H1 (cell line): ENCODE measurements around the gene SLC22A14. TPM values are rescaled to one million over a fixed set of nuclear protein-coding genes. Genes with fewer than 3 reads are reported as not detected.

Source experiments
- CTCF ChIA-PET: fragments of 300-600 bp; sonication (Branson Sonifier 250); formaldehyde crosslinking; loops from one replicate; lab custom pipeline; 2021; ENCODE audit not compliant: partially characterized antibody; lab: Charles Lee
- POLR2A ChIA-PET: fragments of 300-600 bp; sonication (Branson Sonifier 250); formaldehyde crosslinking; loops from one replicate; lab custom pipeline; 2021; ENCODE audit warnings: inconsistent platforms; ENCODE audit not compliant: partially characterized antibody; lab: Charles Lee
- DNase-seq, 2 experiments: peaks; one replicate each; pipeline versions ENCODE4 v3.0.0 to v3.0.0-alpha.2; 2010 to 2022; ENCODE audit warnings: low spot score in 2 of 2, low read depth in 1 of 2, mixed read lengths in 1 of 2
- FAIRE-seq: peaks from 2 replicates; lab custom pipeline; 2011; peaks lifted over from hg19 to GRCh38; lab: Jason Lieb, UNC
- H2AFZ ChIP-seq: 2 replicates; pipeline ENCODE4 v1.8.1; 2012; ENCODE audit warnings: low read length, inconsistent platforms
- H2AK5ac ChIP-seq: 2 replicates; pipeline ENCODE4 v1.6.1; 2013; ENCODE audit warnings: low read depth, low read length
- H2BK120ac ChIP-seq: replicated peaks from 2 replicates; pipeline ENCODE3; 2013; ENCODE audit warnings: low read depth, low read length, inconsistent platforms
- H2BK12ac ChIP-seq: 2 replicates; pipeline ENCODE4 v1.6.1; 2013; ENCODE audit warnings: low read depth, low read length
- H2BK15ac ChIP-seq: 2 replicates; pipeline ENCODE4 v1.6.1; 2013; ENCODE audit warnings: low read length
- H2BK20ac ChIP-seq: 2 replicates; pipeline ENCODE4 v1.6.1; 2013; ENCODE audit warnings: low read length
- H2BK5ac ChIP-seq: 2 replicates; pipeline ENCODE4 v1.6.1; 2013; ENCODE audit warnings: low read depth, low read length
- H3K14ac ChIP-seq: 2 replicates; pipeline ENCODE4 v1.6.1; 2013; ENCODE audit warnings: inconsistent platforms; ENCODE audit not compliant: insufficient read length
- H3K18ac ChIP-seq: 2 replicates; pipeline ENCODE4 v1.6.1; 2013; ENCODE audit warnings: low read length; ENCODE audit errors: extremely low read depth
- H3K23ac ChIP-seq: 2 replicates; pipeline ENCODE4 v1.6.1; 2013; ENCODE audit warnings: inconsistent platforms; ENCODE audit not compliant: insufficient read length
- H3K23me2 ChIP-seq: 2 replicates; pipeline ENCODE4 v1.6.1; 2013; ENCODE audit warnings: low read depth, low read length
- H3K27ac ChIP-seq: 2 replicates; pipeline ENCODE4 v1.6.1; 2011; ENCODE audit warnings: low read depth, low read length, inconsistent platforms
- H3K27me3 ChIP-seq, 4 experiments: replicated peaks in 1 of 4; 1 replicate in 1 of 4; 2 replicates in 3 of 4; pipeline versions ENCODE4 v1.6.1 to v1.8.1; 2011 to 2013; ENCODE audit warnings: low read length in 3 of 4, mild to moderate bottlenecking in 3 of 4, inconsistent platforms in 2 of 4, mixed read lengths in 2 of 4, moderate library complexity in 1 of 4; ENCODE audit not compliant: control insufficient read depth in 3 of 4, insufficient read depth in 3 of 4; ENCODE audit errors: extremely low read depth in 1 of 4
- H3K36me3 ChIP-seq, 4 experiments: 2 replicates each; pipeline versions ENCODE4 v1.6.1 to v1.8.1; 2011 to 2013; ENCODE audit warnings: mild to moderate bottlenecking in 4 of 4, low read length in 3 of 4, moderate library complexity in 2 of 4, control low read depth in 1 of 4, inconsistent platforms in 1 of 4; ENCODE audit not compliant: insufficient read depth in 4 of 4, control insufficient read depth in 2 of 4
- H3K4ac ChIP-seq: replicated peaks from 2 replicates; pipeline ENCODE3; 2013; ENCODE audit warnings: low read length, low read depth, mixed read lengths, inconsistent platforms; ENCODE audit not compliant: insufficient read length
- H3K4me1 ChIP-seq, 4 experiments: replicated peaks in 1 of 4; 1 replicate in 1 of 4; 2 replicates in 3 of 4; pipeline versions ENCODE4 v1.6.1 to v1.8.1; 2011 to 2013; ENCODE audit warnings: low read length in 3 of 4, inconsistent platforms in 2 of 4, mixed read lengths in 1 of 4; ENCODE audit not compliant: insufficient read depth in 4 of 4, control insufficient read depth in 3 of 4
- H3K4me2 ChIP-seq, 2 experiments: 2 replicates each; pipeline versions ENCODE4 v1.6.1 to v1.8.1; 2011 to 2013; ENCODE audit warnings: low read depth in 2 of 2, low read length in 2 of 2, control low read depth in 1 of 2, inconsistent platforms in 1 of 2, mild to moderate bottlenecking in 1 of 2; ENCODE audit not compliant: insufficient read depth in 1 of 2
- H3K4me3 ChIP-seq, 4 experiments: fragments of 200-600, 300-600 bp in 1 of 4; sonication (generic), shearing (Covaris generic), sonication (Bioruptor Twin) in 1 of 4; 2 replicates each; pipeline versions ENCODE4 v1.5.1 to v1.8.1; 2011 to 2016; ENCODE audit warnings: low read length in 4 of 4, low read depth in 3 of 4, control low read depth in 2 of 4, inconsistent platforms in 2 of 4, mild to moderate bottlenecking in 2 of 4, mixed read lengths in 1 of 4, moderate library complexity in 1 of 4; ENCODE audit not compliant: insufficient read depth in 2 of 4; ENCODE audit errors: extremely low read depth in 1 of 4
- H3K56ac ChIP-seq: replicated peaks from 2 replicates; pipeline ENCODE3; 2013; ENCODE audit warnings: low read depth, mild to moderate bottlenecking, mixed read lengths, low read length, inconsistent platforms; ENCODE audit not compliant: insufficient read length
- H3K79me1 ChIP-seq: 2 replicates; pipeline ENCODE4 v1.6.1; 2013; ENCODE audit warnings: low read depth, low read length, control low read depth
- H3K79me2 ChIP-seq, 2 experiments: 2 replicates each; pipeline versions ENCODE4 v1.6.1 to v1.8.1; 2012 to 2013; ENCODE audit warnings: low read length in 2 of 2, mild to moderate bottlenecking in 2 of 2, inconsistent platforms in 1 of 2; ENCODE audit not compliant: insufficient read depth in 2 of 2, control insufficient read depth in 1 of 2
- H3K9ac ChIP-seq, 4 experiments: replicated peaks in 1 of 4; 1 replicate in 1 of 4; 2 replicates in 3 of 4; pipeline versions ENCODE4 v1.6.1 to v1.8.1; 2011 to 2013; ENCODE audit warnings: low read depth in 3 of 4, low read length in 3 of 4, control low read depth in 2 of 4, mild to moderate bottlenecking in 2 of 4, moderate library complexity in 2 of 4, inconsistent platforms in 1 of 4; ENCODE audit errors: extremely low read depth in 1 of 4
- H3K9me3 ChIP-seq, 2 experiments: 2 replicates each; pipeline versions ENCODE4 v1.6.1 to v1.8.1; 2012 to 2013; ENCODE audit warnings: mild to moderate bottlenecking in 2 of 2, moderate library complexity in 2 of 2, control low read depth in 1 of 2, inconsistent platforms in 1 of 2, low read depth in 1 of 2, low read length in 1 of 2, mixed read lengths in 1 of 2; ENCODE audit not compliant: insufficient read depth in 2 of 2
- H4K20me1 ChIP-seq, 2 experiments: replicated peaks in 1 of 2; 2 replicates each; pipeline versions ENCODE3 to v1.8.1; 2011 to 2013; ENCODE audit warnings: inconsistent platforms in 2 of 2, low read length in 2 of 2, mild to moderate bottlenecking in 1 of 2; ENCODE audit not compliant: insufficient read depth in 2 of 2, control insufficient read depth in 1 of 2
- H4K5ac ChIP-seq: 2 replicates; pipeline ENCODE4 v1.6.1; 2013; ENCODE audit warnings: low read length, low read depth, mixed read lengths, inconsistent platforms; ENCODE audit not compliant: insufficient read length
- H4K8ac ChIP-seq: 2 replicates; pipeline ENCODE4 v1.8.0; 2013; ENCODE audit warnings: mild to moderate bottlenecking, moderate library complexity, low read length, inconsistent platforms; ENCODE audit not compliant: insufficient read depth; ENCODE audit errors: extremely low read depth
- H4K91ac ChIP-seq: replicated peaks from 2 replicates; pipeline ENCODE3; 2013; ENCODE audit warnings: low read length, mixed read lengths, inconsistent platforms; ENCODE audit not compliant: insufficient read length
- CBX8 ChIP-seq: fragments of 300-800, 300-1000 bp; sonication (generic); IDR thresholded peaks from 2 replicates; pipeline ENCODE4 v1.7.1; 2016; ENCODE audit warnings: low read depth, low read length, borderline replicate concordance
- CREB1 ChIP-seq: IDR thresholded peaks from 2 replicates; pipeline ENCODE4 v1.6.1; 2012; ENCODE audit warnings: inconsistent platforms
- EP300 ChIP-seq, 2 experiments: IDR thresholded peaks; 1 replicate in 1 of 2; 2 replicates in 1 of 2; pipeline ENCODE4 v1.6.1; 2011 to 2012; ENCODE audit warnings: low read depth in 2 of 2, low read length in 2 of 2, mild to moderate bottlenecking in 2 of 2, borderline replicate concordance in 1 of 2, inconsistent platforms in 1 of 2, moderate library complexity in 1 of 2
- GABPA ChIP-seq: IDR thresholded peaks from 2 replicates; pipeline ENCODE4 v1.6.1; 2011; ENCODE audit warnings: mild to moderate bottlenecking, low read length, moderate library complexity, borderline replicate concordance; ENCODE audit not compliant: insufficient read depth
- RNF2 ChIP-seq: fragments of 200-900, 300-1000 bp; sonication (generic); IDR thresholded peaks from 2 replicates; pipeline ENCODE4 v1.7.1; 2016; ENCODE audit warnings: borderline replicate concordance, low read depth, mild to moderate bottlenecking, antibody characterized with exemption, low read length; ENCODE audit not compliant: poor library complexity, severe bottlenecking; ENCODE audit errors: missing control alignments
- YY1 ChIP-seq: IDR thresholded peaks from 2 replicates; pipeline ENCODE4 v1.6.1; 2011; ENCODE audit warnings: low read depth, mild to moderate bottlenecking, low read length
- WGBS, 2 experiments: shearing (Covaris generic) in 1 of 2; methylation state at CpG; one replicate each; pipeline versions ENCODE4 v1.1.6 to v1.1.7; 2013 to 2015; ENCODE audit warnings: low lambda C conversion rate in 2 of 2, mixed read lengths in 2 of 2, inconsistent platforms in 1 of 2, low coverage in 1 of 2, missing lambda C conversion rate in 1 of 2; ENCODE audit not compliant: insufficient replicate concordance in 2 of 2, insufficient coverage in 1 of 2, insufficient read length in 1 of 2; ENCODE audit errors: extremely low coverage in 1 of 2, missing lambda C conversion rate in 1 of 2; 5-methylcytosine and 5-hydroxymethylcytosine counted together
- polyA plus RNA-seq, 7 experiments: library from polyadenylated mRNA; depleted of rRNA in 3 of 7; stranded (reverse) in 5 of 7; unstranded in 2 of 7; fragments of >200 nt in 5 of 7; fragments of 200-250 nt in 2 of 7; gene quantifications; 1 replicate in 5 of 7; 2 replicates in 1 of 7; 4 replicates in 1 of 7; pipeline versions ENCODE4 v1.2.1 to v1.2.3, GENCODE V29; 2011 to 2013; ENCODE audit warnings: missing spikeins in 2 of 7, mixed read lengths in 2 of 7
- total RNA-seq: library from RNA; stranded (reverse); fragmentation: NEBNext Ultra II Directional; extraction: Animal tissue kit (Norgen Biotek cat#: 25700); gene quantifications from 2 replicates; pipeline ENCODE4 v1.2.1, GENCODE V29; 2021

Gene SLC22A14
- total and polyA plus RNA-seq, 2 of the 8 experiments (the other 6 are each of a cell fraction or from before 2014, with no cell fraction given), result 0.03 TPM; not detected in 1

- WGBS, 2 experiments, result 86% methylated on average over 1 of the region's 3 CpGs; no CpG with 5 or more reads in 1 of the 2 experiments
- Histone ChIP-seq H3K36me3 (no peaks in the 10 kb centered on the region), H2BK20ac (no peak overlapping the region), H3K9ac (no peak overlapping the region), H3K27me3 (no peaks in the 10 kb centered on the region; a peak in 2 of 7 replicates), H3K23me2 (no peaks in the 10 kb centered on the region), H2BK5ac (no peak overlapping the region), H4K20me1 (no peaks in the 10 kb centered on the region), H3K4me1 (no peaks in the 10 kb centered on the region), H3K27ac (no peak overlapping the region), H3K79me1 (no peaks in the 10 kb centered on the region), H4K5ac (no peak overlapping the region), H3K79me2 (no peaks in the 10 kb centered on the region), H2AK5ac (no peak overlapping the region), H4K91ac (no peak overlapping the region), H2AFZ (no peak overlapping the region), H2BK15ac (no peak overlapping the region), H3K23ac (no peak overlapping the region), H2BK120ac (no peak overlapping the region), H3K4me2 (no peak overlapping the region), H3K14ac (no peak overlapping the region), H3K56ac (no peak overlapping the region), H3K18ac (no peak overlapping the region), H3K4ac (no peak overlapping the region), H3K9me3 (no peaks in the 10 kb centered on the region; a peak in 1 of 4 replicates), H4K8ac (no peak overlapping the region), H2BK12ac (no peak overlapping the region), H3K4me3 (no peak overlapping the region)
- no peak for FAIRE-seq
- no peak for DNase-seq
- POLR2A ChIA-PET, result no interaction called here
- TF ChIP-seq CREB1 (no peak), CBX8 (no peak), GABPA (no peak), EP300 (IDR thresholded peaks at IDR 0.05; ENCODE audit: borderline replicate concordance in 1 of 2, low read depth in 2 of 2, low read length in 2 of 2) (no peak), YY1 (no peak), RNF2 (no peak)
- CTCF ChIA-PET, result interaction anchor here (0.7 to 0.8 kb wide), 3 partner anchors 10 to 13 kb away, joined by 3 read pairs; no protein-coding TSS in a partner anchor
Observed at GRCh38 chr3:38332201-38332600, 50.1 kb downstream of the SLC22A14 start.
